ENCODE data around the gene PDZD2. TPM values are rescaled to one million over a fixed set of nuclear protein-coding genes. Genes with fewer than 3 reads are reported as not detected.
A peak's percentile ranks its signal among the peaks of the same experiment; 100 is the strongest.

Gene PDZD2
- total RNA-seq, 4 donors from 2014 or later = 2.8 to 5.3 (median 4.0) TPM

GRCh38 chr5:31657315-31657979, 18.5 kb downstream of the PDZD2 start:
- in situ Hi-C loops (cut with MboI; ENCODE audit: low sequenced_read_pairs in 4 of 4) = loop anchor here in 1 of 4 donors (5.0 kb wide), 1 partner anchor 80 kb away; no protein-coding TSS in a partner anchor

GRCh38 chr5:31661257-31661656, 22.3 kb downstream of the PDZD2 start:
- DNase-seq (no peak), ATAC-seq (peak in 1 of 2 donors; percentile 72)
- in situ Hi-C loops (cut with MboI; ENCODE audit: low sequenced_read_pairs in 4 of 4) (no loop called here), intact Hi-C loops (cut with DNase I; ENCODE audit: low total_unique reads) (no loop called here)
- H3K9me3 ChIP-seq = no peaks in the 10 kb centered on the region
- no peaks in the 10 kb centered on the region for H3K4me1 ChIP-seq
- no peaks in the 10 kb centered on the region for H3K27me3 ChIP-seq
- H3K27ac ChIP-seq = peak overlapping the region in 1 of 4 donors; percentile 42
- H3K4me3 ChIP-seq = no peak overlapping the region
- TF ChIP-seq POLR2A (IDR thresholded peaks at IDR 0.05) (no peak), CTCF (IDR thresholded peaks at IDR 0.05 in 4 of 5, conservative IDR thresholded peaks at IDR 0.05 in 1 of 5) (no peak)
- H3K36me3 ChIP-seq = no peaks in the 10 kb centered on the region

More at GRCh38 chr5:31657315-31657979, 18.5 kb downstream of the PDZD2 start:
- Histone ChIP-seq H3K4me3 (no peak overlapping the region), H3K36me3 (no peaks in the 10 kb centered on the region), H3K27ac (no peak overlapping the region), H3K9me3 (no peaks in the 10 kb centered on the region), H3K4me1 (no peaks in the 10 kb centered on the region), H3K27me3 (no peaks in the 10 kb centered on the region)
- ATAC-seq (no peak), DNase-seq (no peak)
- intact Hi-C loops (cut with DNase I; ENCODE audit: low total_unique reads) = no loop called here
- TF ChIP-seq CTCF (IDR thresholded peaks at IDR 0.05 in 4 of 5, conservative IDR thresholded peaks at IDR 0.05 in 1 of 5) (no peak), POLR2A (IDR thresholded peaks at IDR 0.05) (no peak)

- DNase-seq (peak; percentile 14 to 17), ATAC-seq (peak; percentile 55 to 77)
- intact Hi-C loops (cut with DNase I; ENCODE audit: low total_unique reads) = no loop called here
- H3K4me1 ChIP-seq = no peaks in the 10 kb centered on the region
- no peaks in the 10 kb centered on the region for H3K36me3 ChIP-seq
- no peaks in the 10 kb centered on the region for H3K9me3 ChIP-seq
- TF ChIP-seq CTCF (IDR thresholded peaks at IDR 0.05 in 4 of 5, conservative IDR thresholded peaks at IDR 0.05 in 1 of 5) (no peak), POLR2A (IDR thresholded peaks at IDR 0.05) (no peak)
- no peak overlapping the region for H3K4me3 ChIP-seq
- H3K27ac ChIP-seq = peak overlapping the region in 1 of 4 donors; percentile 7
- H3K27me3 ChIP-seq = no peaks in the 10 kb centered on the region
- in situ Hi-C loops (cut with MboI; ENCODE audit: low sequenced_read_pairs in 4 of 4) = no loop called here
Observed at GRCh38 chr5:31663519-31663918, 24.6 kb downstream of the PDZD2 start.

GRCh38 chr5:31664566-31664965, 25.6 kb downstream of the PDZD2 start:
- no peak overlapping the region for H3K4me3 ChIP-seq
- H3K27ac ChIP-seq = peak overlapping the region in 1 of 4 donors; percentile 7
- DNase-seq = no peak
- no peak for TF ChIP-seq CTCF (IDR thresholded peaks at IDR 0.05 in 4 of 5, conservative IDR thresholded peaks at IDR 0.05 in 1 of 5)
- no peak for TF ChIP-seq POLR2A (IDR thresholded peaks at IDR 0.05)
- H3K36me3 ChIP-seq = no peaks in the 10 kb centered on the region
- ATAC-seq = no peak
- no peaks in the 10 kb centered on the region for H3K27me3 ChIP-seq
- no peaks in the 10 kb centered on the region for H3K4me1 ChIP-seq
- intact Hi-C loops (cut with DNase I; ENCODE audit: low total_unique reads) = no loop called here
- H3K9me3 ChIP-seq = no peaks in the 10 kb centered on the region
- in situ Hi-C loops (cut with MboI; ENCODE audit: low sequenced_read_pairs in 4 of 4) = no loop called here

Data from gastrocnemius medialis (tissue), 4 donors.